Stomach (tissue), 9 donors: Measurements from ENCODE around the gene NKAIN2. TPM values are rescaled to one million over a fixed set of nuclear protein-coding genes. Genes with fewer than 3 reads are reported as not detected.
"Not testable (repeated sequence)": the region's sequence is repeated elsewhere in the genome, so short reads cannot be mapped to it uniquely, and the experiment has no call there.

ENCODE experiments used
- DNase-seq, 2 donors: peaks; one replicate each; pipeline versions ENCODE4 v3.0.0 to v3.0.0-alpha.2; 2013 to 2019
- H3K27ac ChIP-seq, 5 donors: fragments of 200-600 bp in 4 of 5; sonication (generic) in 4 of 5; one replicate each; pipeline ENCODE4 v1.5.1; 2013 to 2019; ENCODE audit warnings: mild to moderate bottlenecking in 1 of 5, moderate library complexity in 1 of 5
- H3K27me3 ChIP-seq, 3 donors: fragments of 200-600 bp; sonication (generic); one replicate each; pipeline ENCODE4 v1.5.1; 2017 to 2019; ENCODE audit warnings: mixed run types in 1 of 3
- H3K36me3 ChIP-seq, 4 donors: fragments of 200-600 bp; sonication (generic); 1 replicate in 3 of 4; 2 replicates in 1 of 4; pipeline ENCODE4 v1.5.1; 2016 to 2019
- H3K4me1 ChIP-seq, 4 donors: fragments of 200-600 bp; sonication (generic); one replicate each; pipeline ENCODE4 v1.5.1; 2016 to 2019
- H3K4me3 ChIP-seq, 4 donors: fragments of 200-600 bp; sonication (generic) in 3 of 4; one replicate each; pipeline ENCODE4 v1.5.1; 2016 to 2019; ENCODE audit warnings: mild to moderate bottlenecking in 1 of 4
- H3K9me3 ChIP-seq, 4 donors: fragments of 200-600 bp; sonication (generic); one replicate each; pipeline ENCODE4 v1.5.1; 2016 to 2019
- EP300 ChIP-seq: sonication (generic); formaldehyde crosslinking; IDR thresholded peaks from one replicate; pipeline ENCODE4 v1.6.1; 2017; ENCODE audit warnings: antibody characterized with exemption
- POLR2A ChIP-seq, 4 donors: fragments of 450-650 bp; IDR thresholded peaks; one replicate each; pipeline ENCODE4 v1.6.1; 2016; ENCODE audit warnings: antibody characterized with exemption in 4 of 4, control low read depth in 2 of 4, mild to moderate bottlenecking in 1 of 4, moderate library complexity in 1 of 4
- POLR2AphosphoS5 ChIP-seq, 3 donors: sonication (generic); formaldehyde crosslinking; IDR thresholded peaks; one replicate each; pipeline ENCODE4 v1.6.1; 2016; ENCODE audit warnings: antibody characterized with exemption in 3 of 3
- WGBS, 5 donors: extraction: QIAGEN DNeasy Blood & Tissue Kit in 3 of 5; methylation state at CpG; one replicate each; pipeline versions ENCODE4 v1.1.5 to v1.1.7; 2013 to 2018; 5-methylcytosine and 5-hydroxymethylcytosine counted together
- intact Hi-C: fragments of 100-400 bp; cut with DNase I; formaldehyde crosslinking; loops from one replicate; pipeline ENCODE4 v1.15.1; 2023; ENCODE audit warnings: low total_unique reads
- polyA plus RNA-seq, 3 donors: library from polyadenylated mRNA; stranded (reverse); fragments of 200-250 nt; gene quantifications; one replicate each; pipeline ENCODE4 v1.2.3, GENCODE V29; 2013
- total RNA-seq, 5 donors: library from RNA; depleted of rRNA; stranded (reverse); fragments of >200 nt; gene quantifications; one replicate each; pipeline versions ENCODE4 v1.1.0 to v1.2.3, GENCODE V29; 2014 to 2016
- TF ChIP-seq, protein P1 (sequence below), 7 experiments: fragments of 450-650 bp in 4 of 7; fragments of 200-600 bp in 3 of 7; sonication (generic) in 3 of 7; IDR thresholded peaks; one replicate each; pipeline ENCODE4 v1.5.1; 2016 to 2019; ENCODE audit warnings: antibody characterized with exemption in 7 of 7, control low read depth in 2 of 7, mild to moderate bottlenecking in 1 of 7
- donor health status: healthy with polysubstance abuse.
- donor health status: Bipolar disorder and iron deficiency.
- donor health status: healthy.

NKAIN2 gene
- total and polyA plus RNA-seq, 8 donors: 0.13 to 9.6 (median 1.5) TPM; not detected in 5

DNA sequence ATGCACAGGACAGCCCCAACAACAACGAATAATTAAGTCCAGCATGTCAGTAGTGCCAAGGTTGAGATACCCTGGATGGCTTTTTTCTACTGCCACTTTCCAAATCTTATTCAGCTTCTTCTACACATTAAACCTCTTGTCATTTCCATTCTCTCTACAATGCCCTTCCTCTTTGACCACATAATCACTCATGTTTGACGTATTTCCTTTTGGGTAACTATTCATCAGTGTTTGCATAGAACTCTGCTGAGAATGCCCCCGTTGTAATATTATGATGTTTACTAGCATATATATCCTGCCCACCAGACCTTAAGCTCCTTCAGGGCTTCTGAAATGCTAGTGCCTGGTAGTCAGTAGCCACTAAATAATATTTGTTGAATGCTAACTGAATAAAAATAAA, 643.3 kb downstream of the NKAIN2 start:
- no peak for DNase-seq
- TF ChIP-seq POLR2AphosphoS5 (IDR thresholded peaks at IDR 0.05): no peak
- TF ChIP-seq, protein P1, sequence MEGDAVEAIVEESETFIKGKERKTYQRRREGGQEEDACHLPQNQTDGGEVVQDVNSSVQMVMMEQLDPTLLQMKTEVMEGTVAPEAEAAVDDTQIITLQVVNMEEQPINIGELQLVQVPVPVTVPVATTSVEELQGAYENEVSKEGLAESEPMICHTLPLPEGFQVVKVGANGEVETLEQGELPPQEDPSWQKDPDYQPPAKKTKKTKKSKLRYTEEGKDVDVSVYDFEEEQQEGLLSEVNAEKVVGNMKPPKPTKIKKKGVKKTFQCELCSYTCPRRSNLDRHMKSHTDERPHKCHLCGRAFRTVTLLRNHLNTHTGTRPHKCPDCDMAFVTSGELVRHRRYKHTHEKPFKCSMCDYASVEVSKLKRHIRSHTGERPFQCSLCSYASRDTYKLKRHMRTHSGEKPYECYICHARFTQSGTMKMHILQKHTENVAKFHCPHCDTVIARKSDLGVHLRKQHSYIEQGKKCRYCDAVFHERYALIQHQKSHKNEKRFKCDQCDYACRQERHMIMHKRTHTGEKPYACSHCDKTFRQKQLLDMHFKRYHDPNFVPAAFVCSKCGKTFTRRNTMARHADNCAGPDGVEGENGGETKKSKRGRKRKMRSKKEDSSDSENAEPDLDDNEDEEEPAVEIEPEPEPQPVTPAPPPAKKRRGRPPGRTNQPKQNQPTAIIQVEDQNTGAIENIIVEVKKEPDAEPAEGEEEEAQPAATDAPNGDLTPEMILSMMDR (IDR thresholded peaks at IDR 0.05): no peak
- TF ChIP-seq POLR2A (IDR thresholded peaks at IDR 0.05): no peak
- TF ChIP-seq EP300: no peak
- H3K27me3 ChIP-seq: no peaks in the 10 kb centered on the region
- no peaks in the 10 kb centered on the region for H3K36me3 ChIP-seq
- intact Hi-C loops: no loop called here
- no peak overlapping the region for H3K4me3 ChIP-seq
- no peaks in the 10 kb centered on the region for H3K9me3 ChIP-seq
- 34 to 57% (median 35%) methylated on average over 3 of the region's 3 CpGs for WGBS, 5 donors
- no peak overlapping the region for H3K27ac ChIP-seq
- H3K4me1 ChIP-seq: no peaks in the 10 kb centered on the region

DNA sequence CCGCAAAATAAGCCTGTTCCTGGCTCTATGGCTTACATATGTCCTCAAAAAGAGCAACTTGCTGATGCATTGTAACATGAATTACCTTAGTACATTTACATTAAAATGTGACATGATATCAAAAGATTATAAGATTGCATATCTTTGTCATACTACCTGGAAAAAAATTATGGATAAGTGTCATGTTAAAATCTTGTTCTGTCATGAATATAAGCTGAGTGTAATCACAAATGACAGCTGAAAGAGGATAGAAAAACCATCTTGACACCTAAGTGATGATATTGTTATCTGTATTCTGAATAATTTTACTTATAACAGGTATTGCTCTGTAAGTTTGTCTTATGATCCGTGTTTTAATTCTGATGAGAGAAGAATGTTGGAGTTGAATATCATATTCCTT, 655.6 kb downstream of the NKAIN2 start:
- Histone ChIP-seq H3K36me3 (no peaks in the 10 kb centered on the region), H3K9me3 (no peaks in the 10 kb centered on the region), H3K27me3 (no peaks in the 10 kb centered on the region), H3K27ac (no peak overlapping the region), H3K4me1 (no peaks in the 10 kb centered on the region), H3K4me3 (no peak overlapping the region)
- WGBS, 5 donors: 83 to 89% (median 87%) methylated on average over 2 of the region's 2 CpGs
- intact Hi-C loops: no loop called here
- TF ChIP-seq, protein P1 (IDR thresholded peaks at IDR 0.05): no peak
- no peak for TF ChIP-seq POLR2AphosphoS5 (IDR thresholded peaks at IDR 0.05)
- DNase-seq: no peak

DNA sequence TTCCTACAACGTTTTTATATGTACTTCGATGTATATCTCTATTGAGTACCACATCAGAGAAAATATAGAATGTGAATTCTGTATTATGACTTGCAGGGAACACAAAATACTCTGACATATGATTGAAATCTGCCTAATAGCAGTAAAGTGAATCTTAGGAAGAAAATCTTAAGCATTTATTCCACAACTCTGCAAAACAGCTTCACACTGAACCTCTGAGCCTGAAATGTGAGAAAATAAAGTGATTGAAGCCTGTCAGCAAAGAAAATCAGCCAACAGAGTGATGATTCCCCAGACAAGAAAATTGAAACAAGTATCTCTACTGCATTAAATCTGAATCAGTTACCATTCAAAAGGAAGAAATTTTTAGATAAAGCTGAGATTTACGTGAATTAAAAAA, 659.1 kb downstream of the NKAIN2 start:
- Histone ChIP-seq H3K36me3 (no peaks in the 10 kb centered on the region), H3K4me1 (no peaks in the 10 kb centered on the region), H3K9me3 (peaks cover 0 to 3% (median 0%) of the 10 kb centered on the region in 4 donors), H3K27ac (no peak overlapping the region), H3K4me3 (no peak overlapping the region), H3K27me3 (no peaks in the 10 kb centered on the region)
- intact Hi-C loops: no loop called here
- TF ChIP-seq POLR2A (IDR thresholded peaks at IDR 0.05) (no peak), POLR2AphosphoS5 (IDR thresholded peaks at IDR 0.05) (no peak), EP300 (no peak)
- TF ChIP-seq, protein P1 (IDR thresholded peaks at IDR 0.05): no peak
- 68 to 84% (median 76%) methylated on average over 3 of the region's 3 CpGs for WGBS, 5 donors
- no peak for DNase-seq

DNA sequence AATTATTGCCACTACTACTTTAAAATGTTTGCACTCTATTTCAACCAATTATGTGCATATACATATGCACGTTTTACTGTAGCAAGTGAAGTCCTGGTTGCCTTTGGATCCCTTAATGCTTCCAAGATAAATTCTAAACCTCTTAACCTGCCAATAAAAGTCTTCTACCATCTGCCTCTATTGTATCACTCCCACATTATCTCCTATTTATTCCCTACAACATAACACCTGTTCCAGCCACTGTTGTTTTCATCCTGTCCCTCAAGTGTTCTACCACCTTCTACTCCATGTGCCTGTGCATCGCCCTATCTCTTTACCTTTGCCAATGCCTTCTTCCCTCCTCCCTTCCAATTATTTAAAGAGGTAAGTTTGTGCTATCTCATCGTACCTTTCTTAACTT, 659.6 kb downstream of the NKAIN2 start:
- Histone ChIP-seq H3K9me3 (peaks cover 0 to 3% (median 0%) of the 10 kb centered on the region in 4 donors), H3K27ac (no peak overlapping the region), H3K4me1 (no peaks in the 10 kb centered on the region), H3K27me3 (no peaks in the 10 kb centered on the region), H3K36me3 (no peaks in the 10 kb centered on the region), H3K4me3 (no peak overlapping the region)
- WGBS, 5 donors: 83 to 93% (median 88%) methylated on average over 3 of the region's 3 CpGs
- no peak for DNase-seq
- no peak for TF ChIP-seq POLR2A (IDR thresholded peaks at IDR 0.05)
- no peak for TF ChIP-seq EP300
- TF ChIP-seq, protein P1 (IDR thresholded peaks at IDR 0.05): no peak
- no peak for TF ChIP-seq POLR2AphosphoS5 (IDR thresholded peaks at IDR 0.05)
- intact Hi-C loops: no loop called here

DNA sequence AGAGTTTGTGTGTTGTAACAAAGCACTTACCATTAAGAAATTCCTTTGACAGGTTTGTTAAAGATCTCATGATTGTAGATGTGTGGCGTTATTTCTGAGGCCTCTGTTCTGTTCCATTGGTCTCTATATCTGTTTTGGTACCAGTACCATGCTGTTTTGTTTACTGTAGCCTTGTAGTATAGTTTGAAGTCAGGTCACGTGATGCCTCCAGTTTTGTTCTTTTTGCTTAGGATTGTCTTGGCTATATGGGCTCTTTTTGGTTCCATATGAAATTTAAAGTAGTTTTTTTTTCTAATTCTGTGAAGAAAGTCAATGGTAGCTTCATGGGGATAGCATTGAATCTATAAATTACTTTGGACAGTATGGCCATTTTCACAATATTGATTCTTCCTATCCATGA, 660.9 kb downstream of the NKAIN2 start:
- intact Hi-C loops, H3K4me3 ChIP-seq, H3K27ac ChIP-seq, H3K4me1 ChIP-seq, DNase-seq, H3K27me3 ChIP-seq, H3K9me3 ChIP-seq, H3K36me3 ChIP-seq: not testable (repeated sequence)
- 68 to 75% (median 70%) methylated on average over 2 of the region's 2 CpGs for WGBS, 5 donors
